AG20443 (cell line): ENCODE results near the gene PLCXD1.
"Not testable (repeated sequence)": the region's sequence is repeated elsewhere in the genome, so short reads cannot be mapped to it uniquely, and the experiment has no call there.

Source experiments
- DNase-seq: peaks from one replicate; pipeline ENCODE4 v3.0.0; 2012; ENCODE audit warnings: low spot score, mixed read lengths

PLCXD1 gene, protein sequence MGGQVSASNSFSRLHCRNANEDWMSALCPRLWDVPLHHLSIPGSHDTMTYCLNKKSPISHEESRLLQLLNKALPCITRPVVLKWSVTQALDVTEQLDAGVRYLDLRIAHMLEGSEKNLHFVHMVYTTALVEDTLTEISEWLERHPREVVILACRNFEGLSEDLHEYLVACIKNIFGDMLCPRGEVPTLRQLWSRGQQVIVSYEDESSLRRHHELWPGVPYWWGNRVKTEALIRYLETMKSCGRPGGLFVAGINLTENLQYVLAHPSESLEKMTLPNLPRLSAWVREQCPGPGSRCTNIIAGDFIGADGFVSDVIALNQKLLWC

DNA sequence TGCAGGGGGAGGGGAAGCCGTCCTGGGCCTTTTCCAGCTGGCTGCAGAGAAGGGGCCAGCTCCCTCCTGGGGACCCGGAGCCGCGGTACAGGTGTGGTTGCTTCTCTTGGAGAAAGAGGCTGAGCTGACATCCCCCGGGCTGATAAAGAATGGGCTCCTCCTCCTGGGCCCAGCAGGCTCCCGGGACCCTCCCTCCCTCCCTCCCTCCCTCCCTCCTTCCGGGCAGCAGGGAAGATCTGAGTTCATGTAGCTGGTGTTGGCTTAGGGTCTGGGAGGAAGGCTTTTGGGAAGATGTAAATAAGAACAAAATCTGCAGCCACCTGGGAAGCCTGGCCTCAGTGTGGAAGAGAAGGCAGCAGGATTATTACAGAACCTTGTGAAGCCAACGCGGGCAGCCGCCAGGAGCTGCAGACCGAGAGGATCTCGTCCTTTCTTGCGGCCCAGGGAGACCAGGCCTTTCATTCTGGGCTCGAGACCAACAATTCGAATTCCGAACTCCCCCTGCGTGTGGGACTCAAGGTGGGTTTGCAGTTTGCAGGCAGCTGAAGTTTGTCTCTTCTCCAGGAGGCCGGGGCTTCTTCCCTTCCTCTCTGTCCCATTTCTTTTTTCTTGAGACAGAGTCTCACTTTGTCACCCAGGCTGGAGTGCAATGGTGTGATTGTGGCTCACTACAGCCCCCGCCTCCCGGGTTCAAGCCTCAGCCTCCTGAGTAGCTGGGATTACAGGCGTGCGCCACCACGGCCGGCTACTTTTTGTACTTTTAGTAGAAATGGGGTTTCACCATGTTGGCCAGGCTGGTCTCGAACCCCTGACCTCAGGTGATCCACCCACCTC, at the start of gene PLCXD1:
PLCXD1 (plus strand) TSS at position 216 of the 834 bp plus-strand sequence. CDS start 2,807 bp downstream, outside the sequence.
- DNase-seq, result no peak

DNA sequence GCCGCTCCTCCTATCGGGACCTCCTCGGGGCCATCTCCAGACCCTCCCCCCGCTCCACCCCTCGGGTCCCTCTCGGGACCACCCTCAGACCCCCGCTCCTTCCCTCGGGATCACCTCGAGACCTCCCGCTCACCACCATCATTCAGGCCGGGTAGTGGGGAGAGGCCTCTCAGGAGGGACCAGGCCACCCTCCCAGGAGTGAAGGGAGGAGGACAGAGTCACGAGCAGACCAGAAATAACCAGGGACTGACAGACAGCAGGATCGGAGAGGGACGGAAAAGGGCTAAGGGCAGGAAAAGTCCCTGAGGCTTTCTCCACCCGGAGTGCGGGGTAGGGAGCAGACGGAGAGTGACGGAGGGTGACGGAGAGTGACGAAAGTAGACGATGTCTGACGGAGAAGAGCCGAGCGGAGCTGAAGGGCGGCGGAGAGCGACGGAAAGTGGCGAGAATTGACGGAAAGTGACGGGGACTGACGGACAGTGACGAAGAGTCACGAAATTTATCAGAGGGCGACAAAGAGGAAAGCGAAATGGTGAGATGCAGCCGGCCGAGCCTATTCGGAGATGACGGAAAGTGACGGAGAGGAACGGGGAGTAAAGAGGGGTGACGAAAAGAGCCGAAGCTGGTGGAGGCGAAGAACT, 49.4 kb upstream of the PLCXD1 start:
- not testable (repeated sequence) for DNase-seq

DNA sequence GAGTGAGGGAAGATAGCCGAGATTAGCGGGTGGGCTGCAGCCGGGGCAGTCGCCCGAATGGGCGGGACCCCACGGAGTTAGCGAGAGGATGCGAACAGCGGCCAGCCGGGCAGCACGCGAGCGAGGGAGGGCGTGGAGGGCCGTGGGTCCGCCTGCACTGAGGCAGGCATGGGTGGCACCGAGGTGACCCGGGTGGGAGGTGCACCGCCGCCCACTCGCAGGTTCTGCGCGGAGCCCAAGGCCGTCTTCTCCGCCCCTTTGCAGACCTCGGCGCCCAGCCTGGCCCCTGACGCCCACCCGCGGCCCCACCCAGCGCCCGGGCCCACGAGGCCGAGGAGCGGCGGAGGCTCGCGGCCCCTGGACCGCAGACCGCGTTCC, 48.9 kb upstream of the PLCXD1 start:
- DNase-seq, result not testable (repeated sequence)

DNA sequence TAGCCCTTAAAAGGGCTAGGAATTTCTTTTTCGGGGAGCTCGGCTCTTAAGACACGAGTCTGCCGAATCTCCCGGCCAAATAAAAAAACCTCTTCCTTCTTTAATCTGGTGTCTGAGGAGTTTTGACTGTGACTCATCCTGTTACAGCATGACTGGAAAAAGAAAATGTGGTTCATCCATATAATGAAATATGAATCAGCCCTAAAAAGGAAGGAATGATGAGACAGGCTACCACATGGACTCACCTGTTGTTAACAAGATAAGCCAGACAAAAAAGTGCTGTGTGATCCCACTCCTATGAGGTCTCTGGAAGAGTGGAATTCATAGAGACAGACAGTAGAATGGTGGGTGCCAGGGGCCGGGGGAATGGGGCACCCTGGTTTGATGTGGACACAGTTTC, 45.0 kb upstream of the PLCXD1 start:
- not testable (repeated sequence) for DNase-seq

DNA sequence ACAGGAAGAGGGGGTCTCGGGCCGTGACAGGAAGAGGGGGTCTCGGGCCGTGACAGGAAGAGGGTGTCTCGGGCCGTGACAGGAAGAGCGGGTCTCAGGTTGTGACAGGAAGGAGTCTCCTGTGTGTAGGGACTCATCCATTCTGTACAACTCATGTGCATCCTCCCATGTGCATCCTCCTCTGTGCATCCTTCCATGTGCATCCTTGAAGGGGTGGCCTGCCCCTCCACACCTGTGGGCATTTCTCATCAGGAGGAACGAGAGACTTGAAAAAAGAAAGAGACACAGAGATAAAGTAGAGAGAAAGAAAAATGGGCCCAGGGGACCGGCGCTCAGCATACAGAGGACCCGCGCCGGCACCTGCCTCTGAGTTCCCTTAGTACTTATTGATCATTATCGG, 30.2 kb upstream of the PLCXD1 start:
- DNase-seq, result no peak

DNA sequence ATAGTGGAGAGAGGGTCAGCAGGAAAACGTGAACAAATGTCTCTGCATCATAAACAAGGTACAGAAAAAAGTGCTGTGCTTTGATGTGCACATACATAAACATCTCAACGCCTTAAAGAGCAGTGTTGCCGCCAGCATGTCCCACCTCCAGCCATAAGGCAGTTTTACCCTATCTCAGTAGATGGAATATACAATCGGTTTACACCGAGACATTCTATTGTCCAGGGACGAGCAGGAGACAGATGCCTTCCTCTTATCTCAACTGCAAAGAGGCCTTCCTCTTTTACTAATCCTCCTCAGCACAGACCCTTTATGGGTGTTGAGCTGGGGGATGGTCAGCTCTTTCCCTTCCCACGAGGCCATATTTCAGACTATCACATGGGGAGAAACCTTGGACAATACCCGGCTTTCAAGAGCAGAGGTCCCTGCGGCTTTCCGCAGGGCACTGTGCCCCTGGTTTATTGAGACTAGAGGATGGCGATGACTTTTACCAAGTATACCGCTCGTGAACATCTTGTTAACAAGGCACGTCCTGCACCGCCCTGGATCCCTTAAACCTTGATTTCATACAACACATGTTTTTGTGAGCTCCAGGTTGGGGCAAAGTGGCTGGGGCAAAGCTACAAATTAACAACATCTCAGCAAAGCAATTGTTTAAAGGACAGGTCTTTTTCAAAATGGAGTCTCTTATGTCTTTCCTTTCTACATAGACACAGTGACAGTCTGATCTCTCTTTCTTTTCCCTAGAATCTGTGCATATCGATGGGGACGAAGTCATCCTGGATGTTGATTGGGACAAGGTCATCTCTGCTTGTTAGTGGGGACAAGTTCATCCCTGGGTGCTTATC, 29.6 kb upstream of the PLCXD1 start:
- not testable (repeated sequence) for DNase-seq

DNA sequence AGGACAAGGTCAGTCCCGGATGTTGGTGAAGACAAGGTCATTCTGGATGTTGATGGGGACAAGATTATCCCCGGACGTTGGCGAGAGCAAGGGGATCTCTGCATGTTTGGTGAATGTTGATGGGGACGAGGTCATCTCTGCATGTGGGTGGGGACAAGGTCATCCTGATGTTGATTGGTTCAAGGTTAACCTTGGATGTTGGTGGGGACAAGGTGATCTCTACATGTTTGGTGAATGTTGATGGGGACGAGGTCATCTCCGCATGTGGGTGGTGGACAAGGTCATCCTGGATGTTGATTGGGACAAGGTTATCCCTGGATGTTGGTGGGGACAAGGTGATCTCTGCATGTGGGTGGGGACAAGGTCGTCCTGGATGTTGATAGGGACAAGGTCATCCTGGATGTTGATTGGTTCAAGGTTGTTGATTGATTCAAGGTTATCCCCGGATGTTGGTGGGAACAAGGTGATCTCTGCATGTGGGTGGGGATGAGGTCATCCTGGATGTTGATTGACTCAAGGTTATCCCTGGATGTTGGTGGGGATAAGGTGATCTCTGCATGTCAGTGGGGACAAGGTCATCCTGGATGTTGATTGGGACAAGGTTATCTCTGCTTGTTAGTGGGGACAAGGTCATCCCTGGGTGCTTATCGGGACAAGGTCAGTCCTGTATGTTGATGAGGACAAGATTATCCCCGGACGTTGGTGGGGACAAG, 28.8 kb upstream of the PLCXD1 start:
- no peak for DNase-seq

DNA sequence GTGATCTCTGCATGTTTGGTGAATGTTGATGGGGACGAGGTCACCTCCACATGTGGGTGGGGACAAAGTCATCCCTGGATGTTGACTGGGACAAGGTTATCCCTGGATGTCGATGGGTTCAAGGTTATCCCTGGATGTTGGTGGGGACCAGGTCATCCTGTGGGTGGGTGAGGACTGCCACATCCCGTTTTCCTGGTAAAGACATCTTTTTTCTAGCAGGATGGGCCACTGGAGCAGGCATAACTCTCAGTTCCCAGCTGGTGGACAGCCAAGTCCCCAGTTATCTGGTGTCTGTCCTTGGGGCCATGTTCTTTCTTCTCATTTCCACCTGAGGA, 28.3 kb upstream of the PLCXD1 start:
- DNase-seq, result no peak

DNA sequence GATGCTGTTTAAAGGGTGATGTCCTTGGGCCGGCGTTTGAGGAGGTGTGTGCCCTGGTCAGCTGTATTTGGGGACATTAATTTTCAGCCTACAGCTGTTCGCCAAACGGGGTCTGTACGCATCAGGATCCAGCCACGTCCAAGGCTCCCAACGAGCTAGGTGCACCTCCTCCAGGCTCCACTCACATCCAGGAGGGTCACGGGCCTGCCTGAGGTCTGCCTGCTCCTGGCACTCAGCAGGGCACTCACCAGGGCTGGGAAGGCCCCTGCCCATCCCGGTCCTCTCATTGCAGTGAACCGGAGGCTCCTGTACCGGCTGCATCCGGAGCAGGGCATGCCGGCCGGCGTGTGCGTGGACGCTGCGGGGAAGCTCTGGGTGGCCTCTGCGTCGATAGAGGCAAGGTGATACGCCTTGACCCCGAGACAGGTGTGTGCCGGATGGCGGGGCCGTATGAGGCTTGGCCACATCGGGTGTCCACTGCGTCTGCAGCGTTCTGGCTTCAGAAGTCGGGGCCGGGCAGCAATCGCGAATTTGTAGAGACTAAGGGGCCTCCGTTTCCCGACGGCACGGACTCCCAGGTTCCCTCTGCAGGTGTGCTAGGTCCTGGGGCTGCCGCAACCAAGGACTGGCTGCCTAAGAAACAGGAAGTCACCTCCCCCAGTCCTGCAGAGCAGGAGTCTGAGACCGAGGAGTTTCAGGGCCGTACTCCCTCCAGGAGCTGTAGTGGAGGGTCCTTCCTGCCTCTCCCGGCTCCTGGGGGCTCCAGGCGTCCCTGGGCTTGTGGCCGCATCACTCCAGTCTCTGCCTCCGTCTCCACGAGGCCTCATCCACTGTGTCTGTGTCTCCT, 27.5 kb upstream of the PLCXD1 start:
- no peak for DNase-seq

DNA sequence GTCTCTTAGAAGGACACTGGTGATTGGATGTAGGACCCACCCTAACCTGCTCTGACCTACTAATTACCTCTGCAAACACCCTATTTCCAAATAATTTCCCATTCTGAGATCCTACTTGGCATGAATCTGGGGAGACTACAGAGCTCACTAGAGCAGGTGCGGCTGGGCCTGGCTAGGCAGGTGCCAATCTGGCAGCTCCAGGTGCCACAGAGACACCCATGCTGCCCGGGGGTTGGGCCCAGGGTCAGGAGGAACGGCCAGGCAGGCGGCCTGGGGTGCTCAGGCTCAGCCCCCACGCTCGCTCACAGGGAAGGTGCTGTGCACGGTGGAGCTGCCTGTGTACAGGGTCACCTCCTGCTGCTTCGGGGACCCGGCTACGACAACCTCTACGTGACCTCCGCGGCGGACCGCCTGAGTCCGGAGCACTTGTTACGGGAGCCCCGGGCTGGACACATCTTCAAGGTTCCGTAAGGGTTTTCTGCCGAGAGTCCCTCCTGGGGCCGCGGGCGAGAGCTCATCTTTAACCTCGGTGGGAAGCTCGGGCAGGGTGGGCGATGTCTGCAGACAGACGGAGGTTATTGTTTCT, 26.5 kb upstream of the PLCXD1 start:
- DNase-seq, result no peak

DNA sequence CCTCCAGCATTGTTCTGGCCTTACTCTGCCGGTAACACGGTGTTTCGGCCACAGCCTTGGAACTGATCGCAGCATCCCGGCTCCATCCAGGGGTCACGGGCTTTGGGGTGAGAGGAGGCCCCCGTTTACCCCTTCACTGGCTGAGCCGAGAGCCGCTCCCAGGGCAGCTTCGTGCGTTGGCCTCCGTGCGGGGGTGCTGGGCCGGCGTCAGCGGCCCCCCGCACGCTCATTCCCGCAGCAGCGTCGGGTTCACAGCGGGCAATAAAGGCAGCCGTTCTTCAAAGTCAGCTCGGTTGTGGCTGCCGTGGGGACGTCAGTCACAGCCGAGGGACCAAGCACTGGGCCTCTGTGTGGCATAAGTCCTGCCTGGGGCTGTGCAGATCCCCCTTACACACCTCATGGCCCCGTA, 25.3 kb upstream of the PLCXD1 start:
- DNase-seq, result no peak

DNA sequence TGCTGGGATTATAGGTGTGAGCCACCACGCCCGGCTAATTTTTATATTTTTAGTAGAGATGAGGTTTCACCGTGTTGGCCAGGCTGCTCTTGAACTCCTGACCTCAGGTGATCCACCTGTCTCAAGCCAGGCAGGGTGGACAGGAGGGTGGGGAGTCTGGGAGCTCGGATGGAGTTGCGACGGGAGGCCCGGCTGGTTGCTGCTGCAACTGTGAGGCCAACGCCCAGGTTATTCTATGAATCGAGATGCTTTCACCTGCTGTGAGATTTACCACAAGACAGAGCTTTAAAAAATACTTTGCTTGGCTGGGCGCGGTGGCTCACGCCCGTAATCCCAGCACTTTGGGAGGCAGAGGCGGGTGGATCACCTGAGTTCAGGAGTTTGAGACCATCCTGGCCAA, 24.1 kb upstream of the PLCXD1 start:
- DNase-seq, result not testable (repeated sequence)

DNA sequence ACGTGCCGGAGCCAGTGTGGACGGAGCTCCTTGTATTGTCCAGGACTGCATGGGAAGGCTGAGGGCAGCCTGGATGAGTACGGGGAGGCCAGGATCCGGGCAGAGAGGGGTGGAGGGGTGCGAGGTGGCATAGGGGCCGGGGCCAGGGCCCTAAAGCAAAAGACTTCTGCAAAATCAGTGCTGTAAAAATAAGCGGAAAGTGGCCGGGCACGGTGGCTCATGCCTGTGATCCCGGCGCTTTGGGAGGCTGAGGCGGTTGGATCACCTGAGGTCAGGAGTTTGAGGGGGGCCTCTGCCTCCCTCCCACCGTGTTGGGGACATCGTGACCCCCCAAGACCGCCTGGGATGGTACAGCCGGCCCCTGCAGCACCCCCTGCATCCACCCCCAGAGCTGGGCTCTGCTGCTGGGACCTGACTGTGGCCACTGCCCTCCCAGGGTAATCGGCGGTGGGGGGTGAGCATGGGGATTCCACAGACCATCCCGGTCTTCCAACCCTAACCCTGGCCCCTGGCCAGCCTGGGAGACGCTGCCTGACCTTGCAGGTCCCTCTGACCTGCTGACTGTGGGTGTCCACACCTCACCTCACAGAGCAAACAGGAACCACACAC, 23.4 kb upstream of the PLCXD1 start:
- DNase-seq, result no peak

DNA sequence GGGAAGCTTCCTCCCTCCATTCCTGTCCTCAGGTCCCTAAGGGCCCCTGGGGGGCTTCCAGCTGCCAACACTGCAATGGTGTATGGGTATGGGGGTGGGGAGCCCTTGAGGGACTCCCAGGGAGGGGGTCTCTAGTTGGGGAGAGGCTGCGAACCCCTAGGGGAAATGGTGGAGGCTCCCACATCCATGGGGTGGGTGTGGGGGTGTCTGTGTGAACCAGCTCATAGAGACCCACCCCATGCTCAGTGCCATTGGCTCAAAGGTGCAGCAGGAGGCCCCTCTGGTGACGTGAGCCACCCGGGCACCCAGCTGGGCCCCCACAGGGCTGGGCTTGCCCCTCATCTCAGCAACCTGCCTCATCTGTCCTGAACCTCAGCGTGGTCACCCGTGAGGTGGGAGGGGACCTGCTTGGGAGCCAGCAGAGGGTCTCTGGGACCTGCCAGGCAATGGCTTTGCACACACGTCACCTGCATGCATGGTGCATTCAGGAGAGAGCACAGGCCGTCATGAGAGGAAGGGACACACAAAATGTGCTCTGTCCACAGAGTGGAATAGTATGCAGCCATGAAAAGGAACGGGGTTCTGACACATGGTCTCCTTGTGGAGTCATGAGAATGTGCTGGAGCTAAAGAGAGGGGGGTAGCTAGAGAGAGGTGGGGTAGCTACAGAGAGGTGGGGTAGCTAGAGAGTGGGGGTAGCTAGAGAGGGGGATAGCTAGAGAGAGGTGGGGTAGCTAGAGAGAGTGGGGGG, 22.7 kb upstream of the PLCXD1 start:
- DNase-seq, result no peak

DNA sequence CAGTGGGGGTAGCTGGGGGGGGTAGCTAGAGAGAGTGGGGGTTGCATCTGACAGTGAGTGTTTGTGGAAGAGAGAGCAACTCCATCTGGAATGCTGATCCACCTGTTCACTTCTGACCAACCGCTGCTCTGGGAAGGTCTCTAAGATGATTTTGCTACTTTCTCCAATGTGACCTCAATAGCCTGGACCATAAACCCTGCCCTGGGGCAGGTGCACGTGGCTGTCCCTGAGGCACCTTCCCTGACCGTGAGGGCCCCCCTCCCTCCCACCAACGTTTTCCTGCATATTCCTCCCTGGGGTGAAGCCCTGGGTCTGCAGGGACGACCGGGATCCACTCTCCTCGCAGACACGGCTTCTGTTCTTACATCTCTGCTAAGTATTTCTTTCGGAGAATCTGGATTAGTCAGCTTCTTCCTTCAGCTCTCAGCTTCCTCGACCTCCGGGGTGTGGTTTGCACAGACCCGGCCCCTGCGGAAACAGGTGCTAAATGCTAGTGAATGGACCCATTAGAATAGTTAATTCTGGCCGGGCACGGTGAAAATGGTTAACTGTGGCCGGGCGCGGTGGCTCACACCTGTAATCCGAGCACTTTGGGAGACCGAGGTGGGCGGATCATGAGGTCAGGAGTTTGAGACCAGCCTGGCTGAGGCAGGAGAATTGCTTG, 21.4 kb upstream of the PLCXD1 start:
- no peak for DNase-seq

DNA sequence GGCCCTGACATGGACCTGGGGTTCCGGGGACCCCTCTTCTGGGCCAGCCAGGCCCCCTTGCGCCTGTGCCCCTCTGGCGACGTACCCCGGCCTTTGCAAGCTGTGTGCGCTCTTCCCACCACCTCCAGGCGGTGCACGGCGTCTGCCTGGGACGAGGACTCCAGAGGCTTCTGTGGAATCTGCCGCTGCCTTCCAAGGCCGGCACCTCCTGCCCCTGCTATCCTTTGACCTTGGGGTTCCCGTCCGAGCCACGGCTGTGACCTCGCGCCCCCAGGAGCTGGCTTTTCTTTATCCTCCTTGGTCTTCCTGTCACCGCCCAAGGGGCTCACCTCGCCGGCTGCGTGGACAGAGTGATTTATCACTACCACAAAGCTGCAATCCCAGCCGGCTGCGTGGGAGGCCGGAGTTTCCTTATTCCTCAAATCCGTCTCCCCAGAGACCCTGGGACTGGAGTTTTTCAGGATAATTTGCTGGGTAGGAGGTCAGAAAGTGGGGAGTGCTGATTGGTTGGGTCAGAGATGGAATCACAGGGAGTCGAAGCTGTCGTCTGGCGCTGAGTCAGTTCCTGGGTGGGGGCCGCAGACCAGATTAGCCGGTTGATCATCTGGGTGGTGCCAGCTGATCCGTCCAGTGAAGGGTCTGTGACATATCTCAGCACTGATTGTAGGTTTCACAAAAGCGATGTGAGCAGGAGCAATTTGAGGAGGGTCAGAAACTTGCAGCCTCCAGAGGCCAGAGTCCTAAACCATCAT, 19.8 kb upstream of the PLCXD1 start:
- peak; percentile 11 for DNase-seq

DNA sequence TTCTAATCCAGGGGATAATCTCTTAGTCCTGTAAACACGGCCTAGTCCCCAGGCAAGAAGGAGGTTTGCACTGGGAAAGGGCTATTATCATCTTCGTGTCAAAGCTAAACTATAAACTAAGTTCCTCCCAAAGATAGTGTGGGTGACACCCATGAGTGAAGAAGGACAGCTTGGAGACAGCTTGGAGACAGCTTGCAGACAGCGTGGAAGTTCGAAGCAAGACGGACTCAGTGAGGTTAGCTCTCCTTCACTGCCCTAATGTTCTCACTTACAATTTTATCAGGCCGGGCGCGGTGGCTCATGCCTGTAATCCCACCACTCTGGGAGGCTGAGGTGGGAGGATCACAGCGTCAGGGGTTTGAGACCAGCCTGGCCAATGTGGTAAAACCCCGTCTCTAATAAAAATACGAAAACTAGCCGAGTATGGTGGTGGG, 19.2 kb upstream of the PLCXD1 start:
- no peak for DNase-seq
